GM12878 (cell line): ENCODE data around the gene LGALS1. TPM values are rescaled to one million over a fixed set of nuclear protein-coding genes. Genes with fewer than 3 reads are reported as not detected.

ENCODE experiments used
- ATAC-seq: fragments of 200-7000 bp; cut with Tn5 transposase; 3 replicates; pipeline ENCODE4 v1.9.1; 2020; ENCODE audit warnings: mild to moderate bottlenecking, moderate library complexity
- BruUV-seq: library from RNA; stranded (reverse); fragments of 400-500 nt; replicated peaks from 2 replicates; lab custom pipeline; 2021; lab: Mats Ljungman, UMichigan
- CTCF ChIA-PET: fragments of 300-600 bp; sonication (Branson Sonifier 250); formaldehyde crosslinking; extraction: SDS; loops from one replicate; lab custom pipeline; 2021; ENCODE audit warnings: inconsistent platforms; lab: Yijun Ruan, JAX
- POLR2A ChIA-PET: fragments of 350-600 bp; formaldehyde crosslinking; extraction: SDS; loops from one replicate; lab custom pipeline; 2021; ENCODE audit warnings: inconsistent platforms; lab: Charles Lee
- RAD21 ChIA-PET: fragments of 300-600 bp; sonication (Branson Sonifier 250); formaldehyde crosslinking; loops from one replicate; lab custom pipeline; 2023; ENCODE audit warnings: antibody characterized with exemption; ENCODE audit not compliant: unreplicated experiment; lab: Charles Lee
- SMC1A ChIA-PET: fragments of 300-600 bp; sonication (Branson Sonifier 250); formaldehyde crosslinking; loops from one replicate; lab custom pipeline; 2023; ENCODE audit not compliant: unreplicated experiment, uncharacterized antibody; lab: Charles Lee
- DNase-seq: peaks from one replicate; pipeline ENCODE4 v3.0.0-alpha.2; 2011; ENCODE audit warnings: low read depth, low spot score
- FAIRE-seq: peaks from 3 replicates; lab custom pipeline; 2011; peaks lifted over from hg19 to GRCh38; lab: Jason Lieb, UNC
- H2AFZ ChIP-seq: 2 replicates; pipeline ENCODE4 v1.6.0; 2011; ENCODE audit warnings: low read depth, low read length, control low read depth; ENCODE audit not compliant: control insufficient read depth
- H3K27ac ChIP-seq: 2 replicates; pipeline ENCODE4 v1.5.1; 2011; ENCODE audit warnings: control low read depth; ENCODE audit not compliant: control insufficient read depth, insufficient read depth
- H3K27me3 ChIP-seq, 2 experiments: replicated peaks in 1 of 2; 2 replicates each; pipeline versions ENCODE4 v1.6.0 to v1.6.1; 2011; ENCODE audit warnings: low read length in 1 of 2; ENCODE audit not compliant: control insufficient read depth in 2 of 2, insufficient read depth in 2 of 2
- H3K36me3 ChIP-seq, 2 experiments: 2 replicates each; pipeline ENCODE4 v1.5.1; 2011; ENCODE audit warnings: low read length in 1 of 2; ENCODE audit not compliant: control insufficient read depth in 2 of 2, insufficient read depth in 2 of 2
- H3K4me1 ChIP-seq: 2 replicates; pipeline ENCODE4 v1.6.1; 2011; ENCODE audit warnings: mild to moderate bottlenecking, low read length, moderate library complexity, mixed read lengths; ENCODE audit not compliant: control insufficient read depth, insufficient read depth
- H3K4me2 ChIP-seq: 2 replicates; pipeline ENCODE4 v1.6.0; 2011; ENCODE audit warnings: control low read depth; ENCODE audit not compliant: control insufficient read depth, insufficient read depth
- H3K4me3 ChIP-seq: fragments of 200-600 bp; sonication (generic); 2 replicates; pipeline ENCODE4 v1.5.1; 2016
- H3K79me2 ChIP-seq: 2 replicates; pipeline ENCODE4 v1.6.0; 2011; ENCODE audit warnings: low read length; ENCODE audit not compliant: control insufficient read depth, insufficient read depth
- H3K9ac ChIP-seq: 2 replicates; pipeline ENCODE4 v1.8.0; 2011; ENCODE audit warnings: low read length, control low read depth, mixed read lengths; ENCODE audit not compliant: control insufficient read depth, insufficient read depth
- H3K9me3 ChIP-seq: replicated peaks from 3 replicates; pipeline ENCODE4 v1.5.1; 2011; ENCODE audit warnings: mild to moderate bottlenecking, low read length; ENCODE audit not compliant: control insufficient read depth, insufficient read depth
- H4K20me1 ChIP-seq: 2 replicates; pipeline ENCODE4 v1.6.0; 2011; ENCODE audit not compliant: control insufficient read depth, insufficient read depth
- BRCA1 ChIP-seq: IDR thresholded peaks from 2 replicates; pipeline ENCODE4 v1.6.1; 2011; ENCODE audit warnings: low read depth, low read length, improper control_type of control experiment
- CEBPB ChIP-seq, 2 experiments: fragments of 150-350 bp in 1 of 2; IDR thresholded peaks; 2 replicates each; pipeline ENCODE4 v1.6.1; 2012 to 2014; ENCODE audit warnings: low read depth in 2 of 2, low read length in 2 of 2, borderline replicate concordance in 1 of 2, inconsistent platforms in 1 of 2
- EP300 ChIP-seq, 2 experiments: fragments of 150-350 bp in 1 of 2; IDR thresholded peaks; 2 replicates each; pipeline ENCODE4 v1.6.1; 2011 to 2012; ENCODE audit warnings: low read depth in 2 of 2, low read length in 2 of 2, borderline replicate concordance in 1 of 2, improper control_type of control experiment in 1 of 2, inconsistent platforms in 1 of 2; ENCODE audit not compliant: control insufficient read depth in 1 of 2
- IKZF1 ChIP-seq: fragments of 450-650 bp; conservative IDR thresholded peaks from 2 replicates; pipeline ENCODE4 v1.6.1; 2017; ENCODE audit warnings: antibody characterized with exemption, mild to moderate bottlenecking
- KAT2A ChIP-seq: conservative IDR thresholded peaks from 2 replicates; pipeline ENCODE4 v1.6.1; 2011; ENCODE audit warnings: low read depth, low read length; ENCODE audit not compliant: control insufficient read depth
- LARP7 ChIP-seq: fragments of 450-650 bp; IDR thresholded peaks from 2 replicates; pipeline ENCODE4 v1.6.1; 2017; ENCODE audit warnings: mild to moderate bottlenecking
- MTA2 ChIP-seq: fragments of 450-650 bp; IDR thresholded peaks from 2 replicates; pipeline ENCODE4 v1.6.1; 2016; ENCODE audit warnings: low read depth, mild to moderate bottlenecking, moderate library complexity
- POU2F2 ChIP-seq: IDR thresholded peaks from 3 replicates; pipeline ENCODE4 v1.6.1; 2011; ENCODE audit warnings: low read depth, mild to moderate bottlenecking, low read length, borderline replicate concordance
- RAD51 ChIP-seq: fragments of 450-650 bp; IDR thresholded peaks from 2 replicates; pipeline ENCODE4 v1.6.1; 2016; ENCODE audit warnings: moderate library complexity, mild to moderate bottlenecking, inconsistent platforms
- RB1 ChIP-seq: fragments of 450-650 bp; formaldehyde crosslinking; IDR thresholded peaks from 2 replicates; pipeline ENCODE4 v1.6.1; 2017; ENCODE audit warnings: mild to moderate bottlenecking, borderline replicate concordance
- SMARCA5 ChIP-seq: fragments of 450-650 bp; IDR thresholded peaks from 2 replicates; pipeline ENCODE4 v1.6.1; 2017; ENCODE audit warnings: mild to moderate bottlenecking
- SPI1 ChIP-seq: IDR thresholded peaks from 2 replicates; pipeline ENCODE4 v1.6.1; 2011; ENCODE audit warnings: low read depth, mild to moderate bottlenecking, low read length, moderate library complexity, borderline replicate concordance; ENCODE audit not compliant: insufficient read depth
- YBX1 ChIP-seq: fragments of 450-650 bp; IDR thresholded peaks from 2 replicates; pipeline ENCODE4 v1.6.1; 2016; ENCODE audit warnings: antibody characterized with exemption
- ZNF24 ChIP-seq: fragments of 450-650 bp; IDR thresholded peaks from 2 replicates; pipeline ENCODE4 v1.6.1; 2017; ENCODE audit warnings: antibody characterized with exemption, mild to moderate bottlenecking
- WGBS: methylation state at CpG from one replicate; pipeline ENCODE4 v1.1.6; 2016; ENCODE audit warnings: low lambda C conversion rate; ENCODE audit not compliant: insufficient replicate concordance, insufficient coverage; ENCODE audit errors: missing lambda C conversion rate; 5-methylcytosine and 5-hydroxymethylcytosine counted together
- in situ Hi-C: fragments of 300-500 bp; cut with MboI; formaldehyde crosslinking; loops from 9 replicates; pipeline ENCODE4 v1.14.3; 2018; ENCODE audit warnings: mixed read lengths
- intact Hi-C: fragments of 100-400 bp; cut with micrococcal nuclease; formaldehyde crosslinking; loops from one replicate; pipeline ENCODE4 v1.14.2; 2022; ENCODE audit not compliant: unreplicated experiment
- polyA plus RNA-seq, 11 experiments: library from polyadenylated mRNA; depleted of rRNA in 4 of 11; unstranded in 6 of 11; stranded (reverse) in 5 of 11; fragments of >200 nt; fragmentation: Nextera tagmentation in 4 of 11; fragmentation: Illumina TruSeq in 1 of 11; extraction: Ambion mirVana in 4 of 11; extraction: Trizol in 1 of 11; gene quantifications; 1 replicate in 1 of 11; 2 replicates in 10 of 11; pipeline versions ENCODE4 v1.2.1 to v1.2.3, GENCODE V29; 2011 to 2016; ENCODE audit warnings: inconsistent platforms in 2 of 11, missing spikeins in 2 of 11, low read depth in 1 of 11
- total RNA-seq, 4 experiments: library from RNA; depleted of rRNA in 3 of 4; stranded (reverse); fragments of >200 nt in 3 of 4; fragmentation: Illumina TruSeq in 1 of 4; extraction: Trizol in 1 of 4; gene quantifications; 2 replicates each; pipeline versions ENCODE4 v1.2.1 to v1.2.3, GENCODE V29; 2013 to 2021
- TF ChIP-seq, protein P1 (sequence below): IDR thresholded peaks from 2 replicates; pipeline ENCODE4 v1.6.1; 2011; ENCODE audit warnings: borderline replicate concordance, low read depth, mild to moderate bottlenecking, moderate library complexity, low read length; ENCODE audit not compliant: insufficient read depth, poor library complexity, severe bottlenecking
- TF ChIP-seq, protein P2 (sequence below): fragments of 450-650 bp; IDR thresholded peaks from 2 replicates; pipeline ENCODE4 v1.6.1; 2017; ENCODE audit warnings: antibody characterized with exemption, mild to moderate bottlenecking, moderate library complexity
- TF ChIP-seq, protein P3 (sequence below): IDR thresholded peaks from 2 replicates; pipeline ENCODE4 v1.6.1; 2011; ENCODE audit warnings: mild to moderate bottlenecking, low read depth, low read length, moderate library complexity; ENCODE audit not compliant: insufficient replicate concordance

The LGALS1 gene
- total and polyA plus RNA-seq, 10 of the 15 experiments (the other 5 are each of a cell fraction or from before 2014, with no cell fraction given), result 312 to 1,889 (median 706) TPM

DNA sequence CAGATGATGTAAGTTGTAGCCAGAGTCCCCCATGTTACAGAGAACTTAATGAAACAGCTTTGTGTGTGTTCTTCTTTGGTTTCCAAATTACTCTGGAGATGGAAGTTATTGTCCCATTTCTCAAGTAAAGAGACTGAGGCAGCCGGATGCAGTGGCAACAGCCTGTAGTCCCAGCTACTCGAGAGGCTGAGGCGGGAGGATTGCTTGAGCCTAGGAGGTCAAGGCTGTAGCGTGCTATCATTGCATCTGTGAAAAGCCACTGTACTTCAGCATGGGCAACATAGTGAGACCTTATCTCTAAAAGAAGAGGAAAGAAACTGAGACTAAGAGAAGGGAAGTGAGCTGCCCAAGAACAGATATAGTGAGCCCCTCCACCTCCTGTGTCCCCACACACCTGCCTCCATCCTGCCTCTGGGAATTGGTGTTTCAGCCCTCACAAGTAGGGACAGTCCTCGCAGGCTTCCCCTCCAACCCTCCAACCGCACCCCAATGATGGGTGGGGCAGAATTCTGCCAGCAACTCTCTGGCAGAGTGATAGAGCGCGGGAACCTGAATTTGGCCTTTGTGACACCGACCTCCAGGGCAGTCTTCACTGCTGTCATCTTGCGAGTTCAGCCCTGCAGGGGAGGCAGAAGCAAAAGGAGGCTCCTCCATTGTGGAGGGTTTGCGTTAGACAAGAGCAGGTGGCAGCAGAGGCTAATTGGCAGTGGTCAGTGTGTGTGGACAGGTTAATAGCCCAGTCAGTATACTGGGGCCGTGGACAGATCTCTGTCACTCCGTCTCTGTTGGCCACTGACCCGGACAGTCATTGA is 15.3 kb upstream of the LGALS1 start:
- TSS peak; percentile 69 for BruUV-seq
- intact Hi-C loops, result loop anchor here (2.0 kb wide), 1 partner anchor 203 kb away; no protein-coding TSS in a partner anchor
- TF ChIP-seq RAD51 (no peak), YBX1 (no peak), CEBPB (IDR thresholded peaks at IDR 0.05; ENCODE audit: borderline replicate concordance in 1 of 2, low read depth in 2 of 2, low read length in 2 of 2) (no peak), LARP7 (no peak), BRCA1 (no peak), ZNF24 (no peak), KAT2A (no peak), SPI1 (peak; percentile 51; the same call in 1 of the 2 replicates), SMARCA5 (peak; percentile 23; the same call in 1 of the 2 replicates), EP300 (IDR thresholded peaks at IDR 0.05; ENCODE audit: borderline replicate concordance in 1 of 2, control insufficient read depth in 1 of 2, low read depth in 2 of 2, low read length in 2 of 2) (no peak), RB1 (no peak), POU2F2 (no peak), IKZF1 (no peak), MTA2 (no peak)
- TF ChIP-seq, protein P1, sequence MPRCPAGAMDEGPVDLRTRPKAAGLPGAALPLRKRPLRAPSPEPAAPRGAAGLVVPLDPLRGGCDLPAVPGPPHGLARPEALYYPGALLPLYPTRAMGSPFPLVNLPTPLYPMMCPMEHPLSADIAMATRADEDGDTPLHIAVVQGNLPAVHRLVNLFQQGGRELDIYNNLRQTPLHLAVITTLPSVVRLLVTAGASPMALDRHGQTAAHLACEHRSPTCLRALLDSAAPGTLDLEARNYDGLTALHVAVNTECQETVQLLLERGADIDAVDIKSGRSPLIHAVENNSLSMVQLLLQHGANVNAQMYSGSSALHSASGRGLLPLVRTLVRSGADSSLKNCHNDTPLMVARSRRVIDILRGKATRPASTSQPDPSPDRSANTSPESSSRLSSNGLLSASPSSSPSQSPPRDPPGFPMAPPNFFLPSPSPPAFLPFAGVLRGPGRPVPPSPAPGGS, result no peak
- TF ChIP-seq, protein P2, sequence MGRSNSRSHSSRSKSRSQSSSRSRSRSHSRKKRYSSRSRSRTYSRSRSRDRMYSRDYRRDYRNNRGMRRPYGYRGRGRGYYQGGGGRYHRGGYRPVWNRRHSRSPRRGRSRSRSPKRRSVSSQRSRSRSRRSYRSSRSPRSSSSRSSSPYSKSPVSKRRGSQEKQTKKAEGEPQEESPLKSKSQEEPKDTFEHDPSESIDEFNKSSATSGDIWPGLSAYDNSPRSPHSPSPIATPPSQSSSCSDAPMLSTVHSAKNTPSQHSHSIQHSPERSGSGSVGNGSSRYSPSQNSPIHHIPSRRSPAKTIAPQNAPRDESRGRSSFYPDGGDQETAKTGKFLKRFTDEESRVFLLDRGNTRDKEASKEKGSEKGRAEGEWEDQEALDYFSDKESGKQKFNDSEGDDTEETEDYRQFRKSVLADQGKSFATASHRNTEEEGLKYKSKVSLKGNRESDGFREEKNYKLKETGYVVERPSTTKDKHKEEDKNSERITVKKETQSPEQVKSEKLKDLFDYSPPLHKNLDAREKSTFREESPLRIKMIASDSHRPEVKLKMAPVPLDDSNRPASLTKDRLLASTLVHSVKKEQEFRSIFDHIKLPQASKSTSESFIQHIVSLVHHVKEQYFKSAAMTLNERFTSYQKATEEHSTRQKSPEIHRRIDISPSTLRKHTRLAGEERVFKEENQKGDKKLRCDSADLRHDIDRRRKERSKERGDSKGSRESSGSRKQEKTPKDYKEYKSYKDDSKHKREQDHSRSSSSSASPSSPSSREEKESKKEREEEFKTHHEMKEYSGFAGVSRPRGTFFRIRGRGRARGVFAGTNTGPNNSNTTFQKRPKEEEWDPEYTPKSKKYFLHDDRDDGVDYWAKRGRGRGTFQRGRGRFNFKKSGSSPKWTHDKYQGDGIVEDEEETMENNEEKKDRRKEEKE, result no peak
- TF ChIP-seq, protein P3, sequence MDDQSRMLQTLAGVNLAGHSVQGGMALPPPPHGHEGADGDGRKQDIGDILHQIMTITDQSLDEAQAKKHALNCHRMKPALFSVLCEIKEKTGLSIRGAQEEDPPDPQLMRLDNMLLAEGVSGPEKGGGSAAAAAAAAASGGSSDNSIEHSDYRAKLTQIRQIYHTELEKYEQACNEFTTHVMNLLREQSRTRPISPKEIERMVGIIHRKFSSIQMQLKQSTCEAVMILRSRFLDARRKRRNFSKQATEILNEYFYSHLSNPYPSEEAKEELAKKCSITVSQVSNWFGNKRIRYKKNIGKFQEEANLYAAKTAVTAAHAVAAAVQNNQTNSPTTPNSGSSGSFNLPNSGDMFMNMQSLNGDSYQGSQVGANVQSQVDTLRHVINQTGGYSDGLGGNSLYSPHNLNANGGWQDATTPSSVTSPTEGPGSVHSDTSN, result no peak

More for the DNA sequence above, 15.3 kb upstream of the LGALS1 start:
- POLR2A ChIA-PET, result interaction anchor here (0.8 to 9.6 kb wide), 6 partner anchors 18 to 67 kb away, joined by 3 to 209 read pairs (median 6); partner anchors contain the start of genes LGALS1 and NOL12
- Histone ChIP-seq H3K4me1 (peaks cover 12% of the 10 kb centered on the region), H3K79me2 (peaks cover 51% of the 10 kb centered on the region), H3K9ac (peak overlapping the region; percentile 70), H3K27ac (peak overlapping the region; percentile 64), H4K20me1 (no peaks in the 10 kb centered on the region), H3K4me3 (peak overlapping the region; percentile 82), H2AFZ (no peak overlapping the region), H3K9me3 (no peaks in the 10 kb centered on the region), H3K27me3 (no peaks in the 10 kb centered on the region), H3K36me3 (peaks cover 0 to 2% of the 10 kb centered on the region in 2 experiments; a peak in 2 of 4 replicates), H3K4me2 (peak overlapping the region; percentile 96)
- CTCF ChIA-PET, result interaction anchor here (0.9 to 11.7 kb wide), 15 partner anchors 10 to 294 kb away, joined by 3 to 414 read pairs (median 8); partner anchors contain the start of genes C22orf23, GGA1, LGALS1 and NOL12
- RAD21 ChIA-PET, result interaction anchor here (0.8 to 9.1 kb wide), 14 partner anchors 11 to 203 kb away, joined by 3 to 173 read pairs (median 12); partner anchors contain the start of genes GGA1, LGALS1, NOL12 and SH3BP1
- FAIRE-seq (peak; percentile 64), ATAC-seq (no peak), DNase-seq (no peak)
- in situ Hi-C loops, result no loop called here
- SMC1A ChIA-PET, result interaction anchor here (1.2 to 7.9 kb wide), 8 partner anchors 12 to 147 kb away, joined by 3 to 157 read pairs (median 30); partner anchors contain the start of genes GCAT, GGA1, LGALS1 and NOL12
- WGBS, result 46% methylated on average over 14 of the region's 14 CpGs
